Measurements from ENCODE around the gene ACE2. TPM values are rescaled to one million over a fixed set of nuclear protein-coding genes. Genes with fewer than 3 reads are reported as not detected.

Gene ACE2
- total RNA-seq, 1 donor from 2014 or later, result 0.07 TPM

DNA sequence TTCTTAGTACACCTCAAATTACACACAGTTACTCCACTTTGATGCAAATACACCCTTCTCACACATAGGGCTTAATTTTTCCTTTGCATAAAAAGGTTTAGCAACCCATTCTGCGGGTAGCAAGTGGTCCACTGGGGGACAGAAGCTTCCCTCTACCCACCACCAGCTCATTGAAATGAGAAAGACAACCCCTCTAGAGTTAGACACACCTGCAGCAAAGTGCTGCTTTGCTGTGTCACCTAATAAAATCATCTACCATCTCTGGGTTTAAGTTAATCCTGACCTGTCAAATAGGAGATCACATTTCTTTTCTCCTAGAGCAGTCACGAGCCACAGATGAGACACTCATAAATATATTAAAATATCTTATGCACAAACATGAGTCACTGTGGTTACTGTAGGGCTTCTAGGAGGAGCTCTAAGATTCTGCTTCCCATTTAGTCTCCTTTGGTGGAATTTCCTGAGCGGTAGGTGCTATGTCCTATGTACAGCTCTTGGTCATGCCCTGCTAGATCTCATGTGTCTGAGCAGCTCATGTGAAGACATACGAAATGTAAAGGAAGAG is 88.3 kb downstream of the ACE2 start:
- DNase-seq (ENCODE audit: low read depth, low spot score), result no peak

DNA sequence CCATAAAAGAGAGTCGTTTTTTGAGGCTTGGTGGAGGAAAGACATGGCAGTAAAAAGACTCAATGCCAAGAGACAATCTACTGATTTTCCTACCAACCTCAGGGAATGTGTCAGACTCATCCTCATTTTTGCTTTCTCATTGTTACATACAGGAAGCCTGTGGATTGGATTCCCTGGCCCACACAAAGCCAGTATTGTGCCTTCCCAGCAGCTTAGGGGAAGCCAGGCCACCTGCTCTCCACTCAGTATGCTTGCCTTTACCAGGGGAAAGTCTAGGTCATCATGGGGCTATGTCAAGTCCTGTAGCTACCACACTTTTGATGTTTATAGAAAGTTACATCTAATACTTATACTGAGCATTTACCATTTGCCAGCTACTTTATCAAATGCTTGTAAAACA is 89.2 kb downstream of the ACE2 start:
- peak; percentile 79 for DNase-seq (ENCODE audit: low read depth, low spot score)

Other genes starting within 250 kb of the ACE2 start
- 0.20 and 0.28 TPM in 2 replicates for gene VEGFD, start 216.5 kb downstream of the ACE2 start, total RNA-seq
- 127 and 141 TPM in 2 replicates for gene PIR, start 107.6 kb downstream of the ACE2 start, total RNA-seq
- 208 and 209 TPM in 2 replicates for gene BMX, start 100.2 kb downstream of the ACE2 start, total RNA-seq
- gene CLTRN, start 63.8 kb upstream of the ACE2 start, total RNA-seq, result not detected in 2 replicates
- 1.3 and 3.5 TPM in 2 replicates for gene CA5B, start 137.3 kb upstream of the ACE2 start, total RNA-seq
- gene ZRSR2, start 189.5 kb upstream of the ACE2 start, total RNA-seq, result 2.2 and 2.6 TPM in 2 replicates